ENCODE data around the gene PAFAH2.

GRCh38 chr1:26032656-26033357 lies 34.9 kb upstream of the PAFAH2 start:
- TF ChIP-seq CTCF (IDR thresholded peaks at IDR 0.05) (no peak), POLR2A (IDR thresholded peaks at IDR 0.05) (no peak), POLR2AphosphoS5 (IDR thresholded peaks at IDR 0.05; ENCODE audit: insufficient read depth in 1 of 2, low read depth in 1 of 2) (no peak)
